HepG2 (cell line): ENCODE data around the gene NCOA4. TPM values are rescaled to one million over a fixed set of nuclear protein-coding genes. Genes with fewer than 3 reads are reported as not detected.

Source experiments
- CHD2 ChIP-seq: IDR thresholded peaks from 2 replicates; pipeline ENCODE4 v1.6.1; 2011; ENCODE audit warnings: low read depth, low read length, improper control_type of control experiment
- ELF3 ChIP-seq: IDR thresholded peaks from 2 replicates; pipeline ENCODE4 v1.6.1; 2016; ENCODE audit warnings: missing genetic modification reagents, missing compliant biosample characterization
- ESRRA ChIP-seq: sonication (generic); formaldehyde crosslinking; IDR thresholded peaks from 2 replicates; pipeline ENCODE4 v1.5.1; 2020; ENCODE audit warnings: mild to moderate bottlenecking, low read depth, missing genetic modification reagents
- HCFC1 ChIP-seq: fragments of 150-350 bp; IDR thresholded peaks from 2 replicates; pipeline ENCODE4 v1.6.1; 2014; ENCODE audit warnings: low read depth, low read length
- HES4 ChIP-seq: sonication (generic); formaldehyde crosslinking; IDR thresholded peaks from 2 replicates; pipeline ENCODE4 v1.9.0; 2021; ENCODE audit warnings: mild to moderate bottlenecking, missing genetic modification reagents, borderline replicate concordance
- MED1 ChIP-seq: sonication (generic); formaldehyde crosslinking; IDR thresholded peaks from 2 replicates; pipeline ENCODE4 v1.4.0; 2020; ENCODE audit warnings: missing genetic modification reagents
- SCMH1 ChIP-seq: sonication (generic); formaldehyde crosslinking; IDR thresholded peaks from 2 replicates; pipeline ENCODE4 v1.9.0; 2021; ENCODE audit warnings: missing genetic modification reagents, mild to moderate bottlenecking, borderline replicate concordance
- SMYD3 ChIP-seq: sonication (generic); formaldehyde crosslinking; IDR thresholded peaks from 2 replicates; pipeline ENCODE4 v1.8.1; 2023; ENCODE audit warnings: mild to moderate bottlenecking, missing genetic modification reagents
- SNRNP70 ChIP-seq: fragments of 200-400 bp; formaldehyde crosslinking; IDR thresholded peaks from 2 replicates; pipeline ENCODE4 v1.6.1; 2017; ENCODE audit warnings: mild to moderate bottlenecking, low read depth, low read length, moderate library complexity
- WIZ ChIP-seq: sonication (generic); formaldehyde crosslinking; IDR thresholded peaks from 2 replicates; pipeline ENCODE4 v1.5.1; 2020; ENCODE audit warnings: mild to moderate bottlenecking, missing genetic modification reagents
- YEATS4 ChIP-seq: sonication (generic); formaldehyde crosslinking; IDR thresholded peaks from 2 replicates; pipeline ENCODE4 v1.4.0; 2020; ENCODE audit warnings: missing genetic modification reagents, borderline replicate concordance
- ZBTB21 ChIP-seq: sonication (generic); formaldehyde crosslinking; IDR thresholded peaks from 2 replicates; pipeline ENCODE4 v1.4.0; 2020; ENCODE audit warnings: missing genetic modification reagents
- ZBTB38 ChIP-seq: sonication (generic); formaldehyde crosslinking; IDR thresholded peaks from 2 replicates; pipeline ENCODE4 v1.5.1; 2020; ENCODE audit warnings: mild to moderate bottlenecking, missing genetic modification reagents
- ZC3H13 ChIP-seq: sonication (generic); formaldehyde crosslinking; IDR thresholded peaks from 2 replicates; pipeline ENCODE4 v1.8.1; 2023; ENCODE audit warnings: mild to moderate bottlenecking, missing genetic modification reagents, moderate library complexity
- ZMYM4 ChIP-seq: sonication (generic); formaldehyde crosslinking; IDR thresholded peaks from 2 replicates; pipeline ENCODE4 v1.8.1; 2023; ENCODE audit warnings: mild to moderate bottlenecking, missing genetic modification reagents
- ZNF333 ChIP-seq: sonication (generic); formaldehyde crosslinking; IDR thresholded peaks from 2 replicates; pipeline ENCODE4 v1.4.0; 2020; ENCODE audit warnings: mild to moderate bottlenecking, missing genetic modification reagents, borderline replicate concordance
- ZSCAN29 ChIP-seq: sonication (generic); formaldehyde crosslinking; conservative IDR thresholded peaks from 2 replicates; pipeline ENCODE4 v1.4.0; 2020; ENCODE audit warnings: mild to moderate bottlenecking, missing genetic modification reagents
- polyA plus RNA-seq, 8 experiments: library from polyadenylated mRNA; depleted of rRNA in 3 of 8; stranded (reverse) in 7 of 8; unstranded in 1 of 8; fragments of >200 nt; fragmentation: Illumina TruSeq in 4 of 8; extraction: Trizol in 4 of 8; gene quantifications; 2 replicates each; pipeline versions ENCODE4 v1.2.1 to v1.2.3, GENCODE V29; 2011 to 2016; ENCODE audit warnings: low read depth in 4 of 8, missing spikeins in 1 of 8, mixed read lengths in 1 of 8; ENCODE audit not compliant: insufficient read depth in 1 of 8
- total RNA-seq, 5 experiments: library from RNA; depleted of rRNA; stranded (reverse); fragments of >200 nt; fragmentation: Illumina TruSeq; extraction: Trizol; gene quantifications; 2 replicates each; pipeline ENCODE4 v1.2.3, GENCODE V29; 2016; ENCODE audit warnings: low read depth in 1 of 5
- TF ChIP-seq, protein P1 (sequence below): IDR thresholded peaks from 2 replicates; pipeline ENCODE4 v1.6.1; 2016; ENCODE audit warnings: low read depth, borderline replicate concordance
- TF ChIP-seq, protein P2 (sequence below): sonication (generic); formaldehyde crosslinking; IDR thresholded peaks from 2 replicates; pipeline ENCODE4 v1.4.0; 2020; ENCODE audit warnings: low read depth, missing genetic modification reagents
- TF ChIP-seq, protein P3 (sequence below), 2 experiments: sonication (generic) in 1 of 2; formaldehyde crosslinking in 1 of 2; IDR thresholded peaks; 2 replicates each; pipeline versions ENCODE4 v1.5.1 to v1.6.1; 2011 to 2020; ENCODE audit warnings: borderline replicate concordance in 1 of 2, low read depth in 1 of 2, low read length in 1 of 2, mild to moderate bottlenecking in 1 of 2, missing genetic modification reagents in 1 of 2, moderate library complexity in 1 of 2
- TF ChIP-seq, protein P4 (sequence below): sonication (generic); formaldehyde crosslinking; IDR thresholded peaks from 2 replicates; pipeline ENCODE4 v1.4.0; 2020; ENCODE audit warnings: mild to moderate bottlenecking, missing genetic modification reagents, borderline replicate concordance

The NCOA4 gene
- total and polyA plus RNA-seq, 2 of the 13 experiments (the other 11 are each of a cell fraction or from before 2014, with no cell fraction given) = 306 to 400 TPM

DNA sequence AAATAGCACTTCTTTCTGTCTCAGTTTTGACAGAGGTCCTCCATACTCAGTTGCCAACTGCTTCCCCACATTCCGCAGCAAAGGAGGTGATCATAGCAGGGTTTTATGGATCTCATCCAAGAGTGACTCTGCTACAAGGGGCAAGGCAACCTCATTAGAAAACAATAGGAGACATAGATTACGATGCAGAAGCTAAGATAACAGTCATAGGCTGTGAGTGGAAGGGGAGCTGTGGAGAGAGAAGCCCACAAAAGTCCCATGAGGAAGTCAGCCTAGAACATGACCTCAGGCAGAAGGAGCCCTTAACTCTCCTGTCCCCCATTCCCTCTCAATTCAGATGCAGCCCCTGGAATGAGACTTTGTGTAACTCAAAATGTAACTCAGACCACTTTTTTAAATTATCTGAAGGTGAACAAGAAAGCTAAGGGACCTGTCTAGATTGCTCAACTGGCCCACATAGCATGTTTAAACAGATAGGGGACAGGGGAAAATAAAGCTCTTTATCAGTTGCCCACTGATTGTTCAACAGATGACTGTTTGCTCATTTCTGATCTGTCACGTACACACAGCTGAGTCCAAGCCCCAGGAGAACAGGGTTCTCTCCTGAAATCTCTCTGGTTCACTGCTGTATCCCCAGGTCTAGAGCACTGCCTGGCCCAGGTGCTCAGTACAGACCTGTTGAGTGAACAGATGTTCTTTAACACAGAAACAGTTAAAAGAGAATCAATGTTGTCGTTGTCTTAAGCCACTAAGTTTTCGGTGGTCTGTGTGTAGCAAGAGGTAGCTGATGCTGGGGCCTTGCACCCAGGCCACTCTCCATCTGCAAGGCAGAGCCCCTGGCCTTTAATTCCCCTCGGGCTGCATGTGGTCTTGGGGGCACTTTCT lies 1.5 kb upstream of the NCOA4 start (continued):
- no peak for TF ChIP-seq HES4 (CRISPR knock-in tag)
- no peak for TF ChIP-seq ZNF333 (CRISPR knock-in tag)
- TF ChIP-seq ELF3 (CRISPR knock-in tag) = peak; percentile 65; the same call in 1 of the 2 replicates
- TF ChIP-seq HCFC1 = no peak
- TF ChIP-seq, protein P1, sequence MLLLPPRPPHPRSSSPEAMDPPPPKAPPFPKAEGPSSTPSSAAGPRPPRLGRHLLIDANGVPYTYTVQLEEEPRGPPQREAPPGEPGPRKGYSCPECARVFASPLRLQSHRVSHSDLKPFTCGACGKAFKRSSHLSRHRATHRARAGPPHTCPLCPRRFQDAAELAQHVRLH = no peak
- TF ChIP-seq ZMYM4 (CRISPR knock-in tag) = peak; percentile 59
- TF ChIP-seq WIZ (CRISPR knock-in tag) = peak; percentile 35; the same call in 1 of the 2 replicates
- TF ChIP-seq, protein P2, sequence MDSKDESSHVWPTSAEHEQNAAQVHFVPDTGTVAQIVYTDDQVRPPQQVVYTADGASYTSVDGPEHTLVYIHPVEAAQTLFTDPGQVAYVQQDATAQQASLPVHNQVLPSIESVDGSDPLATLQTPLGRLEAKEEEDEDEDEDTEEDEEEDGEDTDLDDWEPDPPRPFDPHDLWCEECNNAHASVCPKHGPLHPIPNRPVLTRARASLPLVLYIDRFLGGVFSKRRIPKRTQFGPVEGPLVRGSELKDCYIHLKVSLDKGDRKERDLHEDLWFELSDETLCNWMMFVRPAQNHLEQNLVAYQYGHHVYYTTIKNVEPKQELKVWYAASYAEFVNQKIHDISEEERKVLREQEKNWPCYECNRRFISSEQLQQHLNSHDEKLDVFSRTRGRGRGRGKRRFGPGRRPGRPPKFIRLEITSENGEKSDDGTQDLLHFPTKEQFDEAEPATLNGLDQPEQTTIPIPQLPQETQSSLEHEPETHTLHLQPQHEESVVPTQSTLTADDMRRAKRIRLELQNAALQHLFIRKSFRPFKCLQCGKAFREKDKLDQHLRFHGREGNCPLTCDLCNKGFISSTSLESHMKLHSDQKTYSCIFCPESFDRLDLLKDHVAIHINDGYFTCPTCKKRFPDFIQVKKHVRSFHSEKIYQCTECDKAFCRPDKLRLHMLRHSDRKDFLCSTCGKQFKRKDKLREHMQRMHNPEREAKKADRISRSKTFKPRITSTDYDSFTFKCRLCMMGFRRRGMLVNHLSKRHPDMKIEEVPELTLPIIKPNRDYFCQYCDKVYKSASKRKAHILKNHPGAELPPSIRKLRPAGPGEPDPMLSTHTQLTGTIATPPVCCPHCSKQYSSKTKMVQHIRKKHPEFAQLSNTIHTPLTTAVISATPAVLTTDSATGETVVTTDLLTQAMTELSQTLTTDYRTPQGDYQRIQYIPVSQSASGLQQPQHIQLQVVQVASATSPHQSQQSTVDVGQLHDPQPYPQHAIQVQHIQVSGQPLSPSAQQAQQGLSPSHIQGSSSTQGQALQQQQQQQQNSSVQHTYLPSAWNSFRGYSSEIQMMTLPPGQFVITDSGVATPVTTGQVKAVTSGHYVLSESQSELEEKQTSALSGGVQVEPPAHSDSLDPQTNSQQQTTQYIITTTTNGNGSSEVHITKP (CRISPR knock-in tag) = peak; percentile 78; the same call in 1 of the 2 replicates
- no peak for TF ChIP-seq CHD2
- TF ChIP-seq ZBTB21 (CRISPR knock-in tag) = no peak
- TF ChIP-seq SCMH1 = no peak
- TF ChIP-seq YEATS4 (CRISPR knock-in tag) = no peak; the same call in 1 of the 2 replicates
- TF ChIP-seq ESRRA = no peak; the same call in 1 of the 2 replicates
- TF ChIP-seq ZSCAN29 (CRISPR knock-in tag) = no peak
- no peak for TF ChIP-seq SMYD3
- TF ChIP-seq, protein P3, sequence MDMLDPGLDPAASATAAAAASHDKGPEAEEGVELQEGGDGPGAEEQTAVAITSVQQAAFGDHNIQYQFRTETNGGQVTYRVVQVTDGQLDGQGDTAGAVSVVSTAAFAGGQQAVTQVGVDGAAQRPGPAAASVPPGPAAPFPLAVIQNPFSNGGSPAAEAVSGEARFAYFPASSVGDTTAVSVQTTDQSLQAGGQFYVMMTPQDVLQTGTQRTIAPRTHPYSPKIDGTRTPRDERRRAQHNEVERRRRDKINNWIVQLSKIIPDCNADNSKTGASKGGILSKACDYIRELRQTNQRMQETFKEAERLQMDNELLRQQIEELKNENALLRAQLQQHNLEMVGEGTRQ (IDR thresholded peaks at IDR 0.05; ENCODE audit: low read depth, low read length) = no peak
- TF ChIP-seq, protein P3 (CRISPR knock-in tag; IDR thresholded peaks at IDR 0.05; ENCODE audit: borderline replicate concordance) = no peak
- peak; percentile 32; the same call in 1 of the 2 replicates for TF ChIP-seq ZBTB38
- TF ChIP-seq MED1 (CRISPR knock-in tag) = peak; percentile 98
- TF ChIP-seq SNRNP70 = no peak
- TF ChIP-seq ZC3H13 (CRISPR knock-in tag) = no peak
- TF ChIP-seq, protein P4, sequence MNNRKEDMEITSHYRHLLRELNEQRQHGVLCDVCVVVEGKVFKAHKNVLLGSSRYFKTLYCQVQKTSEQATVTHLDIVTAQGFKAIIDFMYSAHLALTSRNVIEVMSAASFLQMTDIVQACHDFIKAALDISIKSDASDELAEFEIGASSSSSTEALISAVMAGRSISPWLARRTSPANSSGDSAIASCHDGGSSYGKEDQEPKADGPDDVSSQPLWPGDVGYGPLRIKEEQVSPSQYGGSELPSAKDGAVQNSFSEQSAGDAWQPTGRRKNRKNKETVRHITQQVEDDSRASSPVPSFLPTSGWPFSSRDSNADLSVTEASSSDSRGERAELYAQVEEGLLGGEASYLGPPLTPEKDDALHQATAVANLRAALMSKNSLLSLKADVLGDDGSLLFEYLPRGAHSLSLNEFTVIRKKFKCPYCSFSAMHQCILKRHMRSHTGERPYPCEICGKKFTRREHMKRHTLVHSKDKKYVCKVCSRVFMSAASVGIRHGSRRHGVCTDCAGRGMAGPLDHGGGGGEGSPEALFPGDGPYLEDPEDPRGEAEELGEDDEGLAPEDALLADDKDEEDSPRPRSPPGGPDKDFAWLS (CRISPR knock-in tag) = no peak
